Measurements from ENCODE around the gene PGS1. TPM values are rescaled to one million over a fixed set of nuclear protein-coding genes. Genes with fewer than 3 reads are reported as not detected.

The PGS1 gene
- total RNA-seq, 1 experiment from 2014 or later: 42.5 TPM

GRCh38 chr17:78346605-78347250, 31.7 kb upstream of the PGS1 start:
- ChIA-PET POLR2A (ENCODE audit: low non-redundant PET) (no interaction called here), CTCF (no interaction called here)
- H3K36me3 ChIP-seq (ENCODE audit: insufficient read depth, low read length, poor library complexity, severe bottlenecking): no peaks in the 10 kb centered on the region
- no peaks in the 10 kb centered on the region for H3K27me3 ChIP-seq (replicated peaks; ENCODE audit: insufficient read depth, low read depth, low read length, poor library complexity)
- no peaks in the 10 kb centered on the region for H3K9me3 ChIP-seq (ENCODE audit: low read depth, low read length, poor library complexity, severe bottlenecking)
- intact Hi-C loops (cut with micrococcal nuclease; ENCODE audit: unreplicated experiment): no loop called here
- TF ChIP-seq, protein P1, sequence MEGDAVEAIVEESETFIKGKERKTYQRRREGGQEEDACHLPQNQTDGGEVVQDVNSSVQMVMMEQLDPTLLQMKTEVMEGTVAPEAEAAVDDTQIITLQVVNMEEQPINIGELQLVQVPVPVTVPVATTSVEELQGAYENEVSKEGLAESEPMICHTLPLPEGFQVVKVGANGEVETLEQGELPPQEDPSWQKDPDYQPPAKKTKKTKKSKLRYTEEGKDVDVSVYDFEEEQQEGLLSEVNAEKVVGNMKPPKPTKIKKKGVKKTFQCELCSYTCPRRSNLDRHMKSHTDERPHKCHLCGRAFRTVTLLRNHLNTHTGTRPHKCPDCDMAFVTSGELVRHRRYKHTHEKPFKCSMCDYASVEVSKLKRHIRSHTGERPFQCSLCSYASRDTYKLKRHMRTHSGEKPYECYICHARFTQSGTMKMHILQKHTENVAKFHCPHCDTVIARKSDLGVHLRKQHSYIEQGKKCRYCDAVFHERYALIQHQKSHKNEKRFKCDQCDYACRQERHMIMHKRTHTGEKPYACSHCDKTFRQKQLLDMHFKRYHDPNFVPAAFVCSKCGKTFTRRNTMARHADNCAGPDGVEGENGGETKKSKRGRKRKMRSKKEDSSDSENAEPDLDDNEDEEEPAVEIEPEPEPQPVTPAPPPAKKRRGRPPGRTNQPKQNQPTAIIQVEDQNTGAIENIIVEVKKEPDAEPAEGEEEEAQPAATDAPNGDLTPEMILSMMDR (conservative IDR thresholded peaks at IDR 0.05; ENCODE audit: low read depth, low read length): no peak
- TF ChIP-seq EZH2 (IDR thresholded peaks at IDR 0.05; ENCODE audit: borderline replicate concordance, low read depth, low read length, poor library complexity, severe bottlenecking): no peak
- DNase-seq (ENCODE audit: low spot score): no peak
- H3K27ac ChIP-seq (ENCODE audit: low read depth, low read length, poor library complexity, severe bottlenecking): no peak overlapping the region
- BruUV-seq (replicated peaks): no TSS peak
- H3K4me3 ChIP-seq (ENCODE audit: low read depth, low read length, poor library complexity, severe bottlenecking): no peak overlapping the region
- peaks cover 17% of the 10 kb centered on the region for H3K4me1 ChIP-seq (ENCODE audit: insufficient read depth, low read length, poor library complexity, severe bottlenecking)

GRCh38 chr17:78347453-78347852, 31.0 kb upstream of the PGS1 start:
- Histone ChIP-seq H3K27ac (ENCODE audit: low read depth, low read length, poor library complexity, severe bottlenecking) (no peak overlapping the region), H3K9me3 (ENCODE audit: low read depth, low read length, poor library complexity, severe bottlenecking) (no peaks in the 10 kb centered on the region), H3K4me1 (ENCODE audit: insufficient read depth, low read length, poor library complexity, severe bottlenecking) (peaks cover 18% of the 10 kb centered on the region), H3K4me3 (ENCODE audit: low read depth, low read length, poor library complexity, severe bottlenecking) (no peak overlapping the region), H3K36me3 (ENCODE audit: insufficient read depth, low read length, poor library complexity, severe bottlenecking) (no peaks in the 10 kb centered on the region), H3K27me3 (replicated peaks; ENCODE audit: insufficient read depth, low read depth, low read length, poor library complexity) (no peaks in the 10 kb centered on the region)
- no peak for DNase-seq (ENCODE audit: low spot score)
- no peak for TF ChIP-seq EZH2 (IDR thresholded peaks at IDR 0.05; ENCODE audit: borderline replicate concordance, low read depth, low read length, poor library complexity, severe bottlenecking)
- TF ChIP-seq, protein P1 (conservative IDR thresholded peaks at IDR 0.05; ENCODE audit: low read depth, low read length): no peak
- no TSS peak for BruUV-seq (replicated peaks)
- CTCF ChIA-PET: no interaction called here
- POLR2A ChIA-PET (ENCODE audit: low non-redundant PET): no interaction called here
- intact Hi-C loops (cut with micrococcal nuclease; ENCODE audit: unreplicated experiment): no loop called here

GRCh38 chr17:78348055-78348770, 30.2 kb upstream of the PGS1 start:
- no peak overlapping the region for H3K27ac ChIP-seq (ENCODE audit: low read depth, low read length, poor library complexity, severe bottlenecking)
- no peak overlapping the region for H3K4me3 ChIP-seq (ENCODE audit: low read depth, low read length, poor library complexity, severe bottlenecking)
- H3K9me3 ChIP-seq (ENCODE audit: low read depth, low read length, poor library complexity, severe bottlenecking): no peaks in the 10 kb centered on the region
- BruUV-seq (replicated peaks): no TSS peak
- ChIA-PET CTCF (interaction anchor here (0.6 kb wide), 1 partner anchor 74 kb away, joined by 3 read pairs; no protein-coding TSS in a partner anchor), POLR2A (ENCODE audit: low non-redundant PET) (no interaction called here)
- intact Hi-C loops (cut with micrococcal nuclease; ENCODE audit: unreplicated experiment): no loop called here
- DNase-seq (ENCODE audit: low spot score): no peak
- TF ChIP-seq, protein P1 (conservative IDR thresholded peaks at IDR 0.05; ENCODE audit: low read depth, low read length): no peak
- no peak for TF ChIP-seq EZH2 (IDR thresholded peaks at IDR 0.05; ENCODE audit: borderline replicate concordance, low read depth, low read length, poor library complexity, severe bottlenecking)
- peaks cover 16% of the 10 kb centered on the region for H3K4me1 ChIP-seq (ENCODE audit: insufficient read depth, low read length, poor library complexity, severe bottlenecking)
- H3K36me3 ChIP-seq (ENCODE audit: insufficient read depth, low read length, poor library complexity, severe bottlenecking): no peaks in the 10 kb centered on the region
- H3K27me3 ChIP-seq (replicated peaks; ENCODE audit: insufficient read depth, low read depth, low read length, poor library complexity): no peaks in the 10 kb centered on the region
